ENCODE data around the gene CDH12.

Gene CDH12

GRCh38 chr5:22728610-22729009 lies 124.5 kb downstream of the CDH12 start:
- H3K4me1 ChIP-seq: no peaks in the 10 kb centered on the region
- DNase-seq: no peak
- H3K36me3 ChIP-seq: no peaks in the 10 kb centered on the region
- peaks cover 0 to 4% (median 0%) of the 10 kb centered on the region in 3 donors for H3K9me3 ChIP-seq
- no peak overlapping the region for H3K4me3 ChIP-seq
- H3K27me3 ChIP-seq: no peaks in the 10 kb centered on the region
- TF ChIP-seq, protein P1, sequence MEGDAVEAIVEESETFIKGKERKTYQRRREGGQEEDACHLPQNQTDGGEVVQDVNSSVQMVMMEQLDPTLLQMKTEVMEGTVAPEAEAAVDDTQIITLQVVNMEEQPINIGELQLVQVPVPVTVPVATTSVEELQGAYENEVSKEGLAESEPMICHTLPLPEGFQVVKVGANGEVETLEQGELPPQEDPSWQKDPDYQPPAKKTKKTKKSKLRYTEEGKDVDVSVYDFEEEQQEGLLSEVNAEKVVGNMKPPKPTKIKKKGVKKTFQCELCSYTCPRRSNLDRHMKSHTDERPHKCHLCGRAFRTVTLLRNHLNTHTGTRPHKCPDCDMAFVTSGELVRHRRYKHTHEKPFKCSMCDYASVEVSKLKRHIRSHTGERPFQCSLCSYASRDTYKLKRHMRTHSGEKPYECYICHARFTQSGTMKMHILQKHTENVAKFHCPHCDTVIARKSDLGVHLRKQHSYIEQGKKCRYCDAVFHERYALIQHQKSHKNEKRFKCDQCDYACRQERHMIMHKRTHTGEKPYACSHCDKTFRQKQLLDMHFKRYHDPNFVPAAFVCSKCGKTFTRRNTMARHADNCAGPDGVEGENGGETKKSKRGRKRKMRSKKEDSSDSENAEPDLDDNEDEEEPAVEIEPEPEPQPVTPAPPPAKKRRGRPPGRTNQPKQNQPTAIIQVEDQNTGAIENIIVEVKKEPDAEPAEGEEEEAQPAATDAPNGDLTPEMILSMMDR (IDR thresholded peaks at IDR 0.05): no peak
- intact Hi-C loops (cut with DNase I; ENCODE audit: low total_unique reads): no loop called here
- H3K27ac ChIP-seq: no peak overlapping the region

DNA sequence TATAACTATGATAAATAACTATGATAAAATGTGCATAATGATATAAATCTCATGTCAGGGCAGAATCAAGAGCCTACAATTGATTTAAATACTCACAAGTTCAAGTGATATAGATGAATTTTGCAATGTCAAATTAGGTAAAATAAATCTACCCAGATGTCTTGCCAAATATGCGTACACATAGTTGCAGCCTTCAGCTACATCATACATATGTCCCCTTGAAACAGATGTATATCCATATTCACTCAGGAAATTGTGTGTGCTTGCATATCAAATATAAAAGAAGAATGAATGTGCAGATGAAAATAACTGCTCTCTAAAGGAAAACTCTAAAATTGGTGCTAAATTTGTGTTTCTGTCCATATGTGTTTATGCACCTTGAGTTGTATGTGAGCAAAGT lies 130.7 kb downstream of the CDH12 start:
- intact Hi-C loops (cut with DNase I; ENCODE audit: low total_unique reads): no loop called here
- Histone ChIP-seq H3K27me3 (no peaks in the 10 kb centered on the region), H3K27ac (no peak overlapping the region), H3K4me3 (no peak overlapping the region), H3K36me3 (no peaks in the 10 kb centered on the region), H3K4me1 (no peaks in the 10 kb centered on the region), H3K9me3 (peaks cover 0 to 4% (median 3%) of the 10 kb centered on the region in 3 donors)
- no peak for DNase-seq
- TF ChIP-seq, protein P1 (IDR thresholded peaks at IDR 0.05): no peak

GRCh38 chr5:22722056-22722455 lies 131.1 kb downstream of the CDH12 start:
- TF ChIP-seq, protein P1 (IDR thresholded peaks at IDR 0.05): no peak

GRCh38 chr5:22719842-22720241 lies 133.3 kb downstream of the CDH12 start:
- DNase-seq: no peak
- Histone ChIP-seq H3K36me3 (no peaks in the 10 kb centered on the region), H3K4me1 (no peaks in the 10 kb centered on the region), H3K27ac (no peak overlapping the region), H3K27me3 (no peaks in the 10 kb centered on the region), H3K4me3 (no peak overlapping the region), H3K9me3 (peaks cover 0 to 3% (median 0%) of the 10 kb centered on the region in 3 donors)
- intact Hi-C loops (cut with DNase I; ENCODE audit: low total_unique reads): no loop called here
- TF ChIP-seq, protein P1 (IDR thresholded peaks at IDR 0.05): no peak

More at GRCh38 chr5:22722056-22722455, 131.1 kb downstream of the CDH12 start:
- H3K27me3 ChIP-seq: no peaks in the 10 kb centered on the region
- no peak for DNase-seq
- no peaks in the 10 kb centered on the region for H3K4me1 ChIP-seq
- no peak overlapping the region for H3K4me3 ChIP-seq
- H3K9me3 ChIP-seq: peaks cover 0 to 4% (median 3%) of the 10 kb centered on the region in 3 donors
- H3K36me3 ChIP-seq: no peaks in the 10 kb centered on the region
- no peak overlapping the region for H3K27ac ChIP-seq
- intact Hi-C loops (cut with DNase I; ENCODE audit: low total_unique reads): no loop called here

- no peaks in the 10 kb centered on the region for H3K9me3 ChIP-seq
- H3K4me3 ChIP-seq: no peak overlapping the region
- H3K27me3 ChIP-seq: no peaks in the 10 kb centered on the region
- TF ChIP-seq, protein P1 (IDR thresholded peaks at IDR 0.05): no peak
- intact Hi-C loops (cut with DNase I; ENCODE audit: low total_unique reads): no loop called here
- H3K4me1 ChIP-seq: no peaks in the 10 kb centered on the region
- DNase-seq: no peak
- no peaks in the 10 kb centered on the region for H3K36me3 ChIP-seq
- no peak overlapping the region for H3K27ac ChIP-seq
These were observed 142.5 kb downstream of the CDH12 start for GRCh38 chr5:22710660-22711059.

GRCh38 chr5:22709743-22710142 lies 143.4 kb downstream of the CDH12 start:
- intact Hi-C loops (cut with DNase I; ENCODE audit: low total_unique reads): no loop called here
- no peaks in the 10 kb centered on the region for H3K27me3 ChIP-seq
- TF ChIP-seq, protein P1 (IDR thresholded peaks at IDR 0.05): no peak
- no peaks in the 10 kb centered on the region for H3K9me3 ChIP-seq
- no peak for DNase-seq
- H3K27ac ChIP-seq: no peak overlapping the region
- H3K4me1 ChIP-seq: no peaks in the 10 kb centered on the region
- no peak overlapping the region for H3K4me3 ChIP-seq
- H3K36me3 ChIP-seq: no peaks in the 10 kb centered on the region

Measured in tibial artery (tissue), 4 donors.